HG02981 (cell line): ENCODE results near the gene MGMT.
"Not testable (repeated sequence)": the region's sequence is repeated elsewhere in the genome, so short reads cannot be mapped to it uniquely, and the experiment has no call there.

Experiments used
- ATAC-seq: cut with Tn5 transposase; IDR thresholded peaks from one replicate; pipeline ENCODE4 v1.9.1; 2021; ENCODE audit warnings: mild to moderate bottlenecking, moderate library complexity; ENCODE audit not compliant: unreplicated experiment

MGMT gene

GRCh38 chr10:129466703-129467358 is at the start of gene MGMT:
TSS of gene MGMT (plus strand) at chr10:129467241.
- ATAC-seq, result peak; percentile 94

GRCh38 chr10:129417870-129418269 is 49.2 kb upstream of the MGMT start:
- ATAC-seq, result no peak

GRCh38 chr10:129418496-129419225 is 48.4 kb upstream of the MGMT start:
- no peak for ATAC-seq

- ATAC-seq, result no peak
Measured at GRCh38 chr10:129419397-129419796, 47.6 kb upstream of the MGMT start.

GRCh38 chr10:129421399-129422010 is 45.5 kb upstream of the MGMT start:
- no peak for ATAC-seq

- ATAC-seq, result no peak
Measured at GRCh38 chr10:129424978-129425377, 42.1 kb upstream of the MGMT start.

GRCh38 chr10:129426606-129427005 is 40.4 kb upstream of the MGMT start:
- ATAC-seq, result no peak

GRCh38 chr10:129433266-129433665 is 33.8 kb upstream of the MGMT start:
- ATAC-seq, result no peak

GRCh38 chr10:129435724-129436123 is 31.3 kb upstream of the MGMT start:
- ATAC-seq, result not testable (repeated sequence)

- ATAC-seq, result no peak
Measured at GRCh38 chr10:129438024-129438423, 29.0 kb upstream of the MGMT start.

- ATAC-seq, result no peak
Measured at GRCh38 chr10:129440247-129440646, 26.8 kb upstream of the MGMT start.

- ATAC-seq, result no peak
Measured at GRCh38 chr10:129440722-129441316, 26.2 kb upstream of the MGMT start.

GRCh38 chr10:129441372-129442009 is 25.6 kb upstream of the MGMT start:
- ATAC-seq, result no peak

GRCh38 chr10:129442866-129443265 is 24.2 kb upstream of the MGMT start:
- no peak for ATAC-seq

- no peak for ATAC-seq
Measured at GRCh38 chr10:129444359-129444758, 22.7 kb upstream of the MGMT start.

- ATAC-seq, result no peak
Measured at GRCh38 chr10:129445436-129446182, 21.4 kb upstream of the MGMT start.

- ATAC-seq, result no peak
Measured at GRCh38 chr10:129446183-129446581, 20.9 kb upstream of the MGMT start.

GRCh38 chr10:129447486-129447885 is 19.6 kb upstream of the MGMT start:
- no peak for ATAC-seq

- ATAC-seq, result no peak
Measured at GRCh38 chr10:129448086-129448485, 19.0 kb upstream of the MGMT start.

- ATAC-seq, result no peak
Measured at GRCh38 chr10:129448539-129448938, 18.5 kb upstream of the MGMT start.

- no peak for ATAC-seq
Measured at GRCh38 chr10:129449893-129450292, 17.1 kb upstream of the MGMT start.
